GM23338 (cell line): ENCODE results near the gene MTHFD1. TPM values are rescaled to one million over a fixed set of nuclear protein-coding genes. Genes with fewer than 3 reads are reported as not detected.
A peak's percentile ranks its signal among the peaks of the same experiment; 100 is the strongest.

ENCODE experiments used
- ATAC-seq: fragments of 200-7000 bp; cut with Tn5 transposase; 3 replicates; pipeline ENCODE4 v1.9.1; 2020
- DNase-seq: peaks from one replicate; pipeline ENCODE4 v3.0.0-alpha.2; 2015; ENCODE audit warnings: low spot score
- H2AFZ ChIP-seq: fragments of 200-600 bp; sonication (generic); 2 replicates; pipeline ENCODE4 v1.8.0; 2016; ENCODE audit warnings: antibody characterized with exemption, mild to moderate bottlenecking, moderate library complexity
- H3F3A ChIP-seq: fragments of 200-600 bp; sonication (generic); replicated peaks from 2 replicates; pipeline ENCODE4 v1.8.0; 2017; ENCODE audit warnings: antibody characterized with exemption, mixed run types, low read depth
- H3K27ac ChIP-seq: fragments of 200-600 bp; sonication (generic); 2 replicates; pipeline ENCODE4 v1.6.1; 2016; ENCODE audit warnings: low read depth
- H3K27me3 ChIP-seq: fragments of 200-600 bp; sonication (generic); 2 replicates; pipeline ENCODE4 v1.8.0; 2016; ENCODE audit warnings: mild to moderate bottlenecking, mixed run types, moderate library complexity; ENCODE audit not compliant: insufficient read depth
- H3K36me3 ChIP-seq: fragments of 200-600 bp; sonication (generic); 2 replicates; pipeline ENCODE4 v1.8.0; 2016; ENCODE audit warnings: mild to moderate bottlenecking; ENCODE audit not compliant: insufficient read depth
- H3K4me1 ChIP-seq: fragments of 200-600 bp; sonication (generic); 2 replicates; pipeline ENCODE4 v1.8.0; 2016; ENCODE audit warnings: mild to moderate bottlenecking, moderate library complexity; ENCODE audit not compliant: insufficient read depth
- H3K4me2 ChIP-seq: fragments of 200-600 bp; sonication (generic); 2 replicates; pipeline ENCODE4 v1.7.1; 2017; ENCODE audit warnings: mixed run types
- H3K4me3 ChIP-seq: fragments of 200-600 bp; sonication (generic); 2 replicates; pipeline ENCODE4 v1.6.1; 2016; ENCODE audit warnings: mixed run types
- H3K79me2 ChIP-seq: fragments of 200-600 bp; sonication (generic); replicated peaks from 2 replicates; pipeline ENCODE4 v1.8.0; 2017; ENCODE audit warnings: mild to moderate bottlenecking; ENCODE audit not compliant: insufficient read depth
- H3K9me2 ChIP-seq: fragments of 200-600 bp; sonication (generic); 2 replicates; pipeline ENCODE4 v1.8.0; 2017; ENCODE audit not compliant: insufficient read depth
- H4K20me1 ChIP-seq: fragments of 200-600 bp; sonication (generic); replicated peaks from 2 replicates; pipeline ENCODE4 v1.8.0; 2017; ENCODE audit warnings: mild to moderate bottlenecking; ENCODE audit not compliant: insufficient read depth
- H3K27ac Mint-ChIP-seq: 2 replicates; pipeline ENCODE4 v1.8.0; 2020; ENCODE audit warnings: inconsistent platforms, mild to moderate bottlenecking, moderate library complexity, mixed read lengths
- H3K27me3 Mint-ChIP-seq: 3 replicates; pipeline ENCODE4 v1.8.0; 2022; ENCODE audit warnings: low read depth, mild to moderate bottlenecking, moderate library complexity, mixed read lengths, inconsistent platforms; ENCODE audit not compliant: insufficient read depth, poor library complexity
- H3K36me3 Mint-ChIP-seq: 3 replicates; pipeline ENCODE4 v1.8.0; 2021; ENCODE audit warnings: low read depth, mild to moderate bottlenecking, inconsistent platforms, moderate library complexity, mixed read lengths
- H3K4me1 Mint-ChIP-seq: 3 replicates; pipeline ENCODE4 v1.8.0; 2020; ENCODE audit warnings: mild to moderate bottlenecking, inconsistent platforms, mixed read lengths
- H3K4me3 Mint-ChIP-seq: 3 replicates; pipeline ENCODE4 v1.8.0; 2021; ENCODE audit warnings: moderate library complexity, mild to moderate bottlenecking, inconsistent platforms, mixed read lengths
- H3K9me3 Mint-ChIP-seq: 3 replicates; pipeline ENCODE4 v1.8.0; 2020; ENCODE audit warnings: moderate library complexity, mild to moderate bottlenecking, inconsistent platforms, mixed read lengths
- EZH2 ChIP-seq: fragments of 200-600 bp; sonication (generic); IDR thresholded peaks from one replicate; pipeline ENCODE4 v1.8.0; 2017; ENCODE audit warnings: antibody characterized with exemption, mild to moderate bottlenecking, low read depth; ENCODE audit not compliant: unreplicated experiment
- EZH2phosphoT487 ChIP-seq: fragments of 200-600 bp; sonication (generic); IDR thresholded peaks from one replicate; pipeline ENCODE4 v1.8.1; 2018; ENCODE audit warnings: antibody characterized with exemption; ENCODE audit not compliant: unreplicated experiment
- JUNB ChIP-seq: IDR thresholded peaks from one replicate; pipeline ENCODE4 v1.6.1; 2016; ENCODE audit warnings: antibody characterized with exemption; ENCODE audit not compliant: unreplicated experiment
- NANOG ChIP-seq: IDR thresholded peaks from 2 replicates; pipeline ENCODE4 v1.6.1; 2016; ENCODE audit warnings: antibody characterized with exemption, borderline replicate concordance
- POLR2AphosphoS5 ChIP-seq: IDR thresholded peaks from 2 replicates; pipeline ENCODE4 v1.6.1; 2016; ENCODE audit warnings: antibody characterized with exemption, low read depth
- REST ChIP-seq: IDR thresholded peaks from one replicate; pipeline ENCODE4 v1.6.1; 2018; ENCODE audit warnings: antibody characterized with exemption; ENCODE audit not compliant: unreplicated experiment
- ZNF114 ChIP-seq: fragments of 250-450 bp; sonication (Bioruptor Pico); IDR thresholded peaks from 2 replicates; pipeline ENCODE4 v1.5.0; 2020; ENCODE audit warnings: mild to moderate bottlenecking, moderate library complexity
- ZNF462 ChIP-seq: fragments of 250-450 bp; sonication (Bioruptor Pico); IDR thresholded peaks from 2 replicates; pipeline ENCODE4 v1.5.0; 2020; ENCODE audit warnings: mild to moderate bottlenecking, moderate library complexity
- polyA plus RNA-seq: library from polyadenylated mRNA; unstranded; fragments of >200 nt; fragmentation: Nextera tagmentation; extraction: Ambion mirVana; gene quantifications from 2 replicates; pipeline ENCODE4 v1.2.1, GENCODE V29; 2016
- total RNA-seq: library from RNA; depleted of rRNA; stranded (reverse); fragments of >200 nt; shearing (Covaris generic); gene quantifications from 2 replicates; pipeline ENCODE4 v1.2.3, GENCODE V29; 2014
- TF ChIP-seq, protein P1 (sequence below), 2 experiments: fragments of 200-600 bp in 1 of 2; sonication (generic) in 1 of 2; conservative IDR thresholded peaks; 2 replicates each; pipeline versions ENCODE4 v1.5.1 to v1.6.1; 2016 to 2017; ENCODE audit warnings: antibody characterized with exemption in 2 of 2, low read depth in 2 of 2, mild to moderate bottlenecking in 2 of 2, moderate library complexity in 1 of 2

Gene MTHFD1
- total and polyA plus RNA-seq, 2 experiments from 2014 or later = 219 to 237 TPM

DNA sequence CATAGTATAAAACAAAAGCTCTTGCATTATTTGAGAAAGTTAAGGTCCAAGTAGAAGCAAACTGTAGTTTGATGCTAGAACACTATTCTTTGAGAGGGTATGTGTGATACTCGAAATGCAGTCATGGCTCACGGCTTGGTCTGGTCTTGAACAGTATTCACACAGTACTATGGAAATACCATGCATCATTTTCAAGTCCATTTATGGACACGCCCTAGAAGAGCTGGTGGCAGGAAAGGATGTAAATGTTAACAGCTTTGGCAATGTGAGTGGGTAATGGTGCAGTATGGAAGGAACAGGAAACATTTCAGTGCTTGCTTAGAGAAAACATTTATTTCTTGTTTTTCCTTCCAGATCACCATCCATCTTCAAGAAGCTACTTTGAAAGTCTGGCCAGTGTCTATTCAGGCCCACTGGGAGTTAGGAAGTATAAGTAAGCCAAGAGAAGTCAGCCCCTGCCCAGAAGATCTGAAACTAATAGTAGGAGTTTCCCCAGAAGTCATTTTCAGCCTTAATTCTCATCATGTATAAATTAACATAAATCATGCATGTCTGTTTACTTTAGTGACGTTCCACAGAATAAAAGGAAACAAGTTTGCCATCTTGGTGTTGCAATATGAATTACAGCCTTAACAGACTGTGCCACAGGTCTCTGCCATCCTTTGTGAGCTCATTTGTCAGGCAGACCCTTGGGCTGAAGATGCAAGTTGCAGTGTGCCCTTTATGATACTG lies 71.4 kb downstream of the MTHFD1 start:
- no peak for DNase-seq
- Histone ChIP-seq H3K27me3 (no peaks in the 10 kb centered on the region), H3K36me3 (peaks cover 50% of the 10 kb centered on the region), H3K79me2 (no peaks in the 10 kb centered on the region), H3K4me1 (0 out of 2 replicates have a peak, but pooled peaks cover 4% of the 10 kb centered on the region), H3K27ac (0 out of 2 replicates have a peak overlapping the region, but pooled peaks have one; percentile 5), H3K9me2 (no peaks in the 10 kb centered on the region), H3K4me3 (no peak overlapping the region), H4K20me1 (peaks cover 5% of the 10 kb centered on the region; the same call in 1 of the 2 replicates), H3F3A (peaks cover 29% of the 10 kb centered on the region; the same call in 1 of the 2 replicates), H3K4me2 (no peak overlapping the region), H2AFZ (no peak overlapping the region)
- TF ChIP-seq ZNF114 (CRISPR knock-in tag) (no peak), EZH2phosphoT487 (no peak)
- no peak for ATAC-seq
- H3K4me1 Mint-ChIP-seq = peaks cover 4% of the 10 kb centered on the region; the same call in 1 of the 3 replicates
- H3K27me3 Mint-ChIP-seq = peaks cover 1% of the 10 kb centered on the region
- H3K27ac Mint-ChIP-seq = no peak overlapping the region
- H3K4me3 Mint-ChIP-seq = no peak overlapping the region
- peaks cover 61% of the 10 kb centered on the region for H3K36me3 Mint-ChIP-seq
- H3K9me3 Mint-ChIP-seq = no peaks in the 10 kb centered on the region

- Histone ChIP-seq H3F3A (peaks cover 33% of the 10 kb centered on the region), H3K9me2 (no peaks in the 10 kb centered on the region), H2AFZ (no peak overlapping the region), H3K79me2 (no peaks in the 10 kb centered on the region), H3K4me1 (0 out of 2 replicates have a peak, but pooled peaks cover 4% of the 10 kb centered on the region), H3K4me2 (no peak overlapping the region), H4K20me1 (peaks cover 5% of the 10 kb centered on the region; the same call in 1 of the 2 replicates), H3K27me3 (peaks cover 1% of the 10 kb centered on the region; the same call in 1 of the 2 replicates), H3K4me3 (no peak overlapping the region), H3K36me3 (peaks cover 33% of the 10 kb centered on the region), H3K27ac (no peak overlapping the region)
- Mint-ChIP-seq H3K36me3 (peaks cover 45% of the 10 kb centered on the region), H3K4me3 (no peak overlapping the region), H3K27ac (no peak overlapping the region), H3K4me1 (peaks cover 9% of the 10 kb centered on the region; the same call in 2 of the 3 replicates), H3K9me3 (no peaks in the 10 kb centered on the region), H3K27me3 (peaks cover 5% of the 10 kb centered on the region)
- DNase-seq (no peak), ATAC-seq (no peak)
- TF ChIP-seq REST = no peak
- no peak for TF ChIP-seq POLR2AphosphoS5
- no peak for TF ChIP-seq JUNB
- no peak for TF ChIP-seq EZH2
- no peak for TF ChIP-seq NANOG
- TF ChIP-seq, protein P1, sequence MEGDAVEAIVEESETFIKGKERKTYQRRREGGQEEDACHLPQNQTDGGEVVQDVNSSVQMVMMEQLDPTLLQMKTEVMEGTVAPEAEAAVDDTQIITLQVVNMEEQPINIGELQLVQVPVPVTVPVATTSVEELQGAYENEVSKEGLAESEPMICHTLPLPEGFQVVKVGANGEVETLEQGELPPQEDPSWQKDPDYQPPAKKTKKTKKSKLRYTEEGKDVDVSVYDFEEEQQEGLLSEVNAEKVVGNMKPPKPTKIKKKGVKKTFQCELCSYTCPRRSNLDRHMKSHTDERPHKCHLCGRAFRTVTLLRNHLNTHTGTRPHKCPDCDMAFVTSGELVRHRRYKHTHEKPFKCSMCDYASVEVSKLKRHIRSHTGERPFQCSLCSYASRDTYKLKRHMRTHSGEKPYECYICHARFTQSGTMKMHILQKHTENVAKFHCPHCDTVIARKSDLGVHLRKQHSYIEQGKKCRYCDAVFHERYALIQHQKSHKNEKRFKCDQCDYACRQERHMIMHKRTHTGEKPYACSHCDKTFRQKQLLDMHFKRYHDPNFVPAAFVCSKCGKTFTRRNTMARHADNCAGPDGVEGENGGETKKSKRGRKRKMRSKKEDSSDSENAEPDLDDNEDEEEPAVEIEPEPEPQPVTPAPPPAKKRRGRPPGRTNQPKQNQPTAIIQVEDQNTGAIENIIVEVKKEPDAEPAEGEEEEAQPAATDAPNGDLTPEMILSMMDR (conservative IDR thresholded peaks at IDR 0.05; ENCODE audit: low read depth in 2 of 2) = no peak
- no peak for TF ChIP-seq ZNF114 (CRISPR knock-in tag)
- no peak for TF ChIP-seq ZNF462 (CRISPR knock-in tag)
Measured at GRCh38 chr14:64461221-64461620, 73.1 kb downstream of the MTHFD1 start.
